HG03025 (cell line): Measurements from ENCODE around the gene PPM1E.
"Not testable (repeated sequence)": the region's sequence is repeated elsewhere in the genome, so short reads cannot be mapped to it uniquely, and the experiment has no call there.

Experiments used
- ATAC-seq: cut with Tn5 transposase; IDR thresholded peaks from one replicate; pipeline ENCODE4 v1.9.1; 2021; ENCODE audit warnings: mild to moderate bottlenecking, moderate library complexity; ENCODE audit not compliant: unreplicated experiment, low FRiP score

Gene PPM1E

DNA sequence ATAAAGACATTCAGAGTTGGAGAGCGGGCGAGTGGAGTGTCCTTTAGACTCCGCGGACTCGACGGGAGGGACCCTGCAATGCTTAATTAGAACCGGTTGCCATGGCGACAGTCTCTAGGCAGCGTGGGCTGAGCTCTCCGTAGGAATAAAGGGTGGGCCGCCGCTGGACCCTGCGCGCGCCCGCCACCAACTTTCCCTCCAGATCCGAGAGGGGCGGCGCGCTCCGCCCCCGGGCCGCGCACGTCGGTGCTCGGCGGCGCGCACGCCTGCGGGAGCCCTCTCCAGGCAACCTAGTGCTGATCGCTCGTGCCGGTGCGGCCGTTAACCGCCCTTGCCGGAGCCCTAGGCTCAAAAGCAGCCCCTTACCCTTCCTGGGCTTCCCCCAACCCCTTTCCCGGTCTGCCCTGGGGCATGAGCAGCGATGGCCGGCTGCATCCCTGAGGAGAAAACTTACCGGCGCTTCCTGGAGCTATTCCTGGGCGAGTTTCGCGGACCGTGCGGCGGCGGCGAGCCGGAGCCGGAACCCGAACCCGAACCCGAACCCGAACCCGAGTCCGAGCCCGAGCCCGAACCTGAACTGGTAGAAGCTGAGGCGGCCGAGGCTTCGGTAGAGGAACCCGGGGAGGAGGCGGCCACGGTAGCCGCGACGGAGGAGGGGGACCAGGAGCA, at the start of gene PPM1E:
Gene PPM1E, plus strand, starts transcription at position 278 of the 669 bp plus-strand sequence.
- ATAC-seq = no peak

DNA sequence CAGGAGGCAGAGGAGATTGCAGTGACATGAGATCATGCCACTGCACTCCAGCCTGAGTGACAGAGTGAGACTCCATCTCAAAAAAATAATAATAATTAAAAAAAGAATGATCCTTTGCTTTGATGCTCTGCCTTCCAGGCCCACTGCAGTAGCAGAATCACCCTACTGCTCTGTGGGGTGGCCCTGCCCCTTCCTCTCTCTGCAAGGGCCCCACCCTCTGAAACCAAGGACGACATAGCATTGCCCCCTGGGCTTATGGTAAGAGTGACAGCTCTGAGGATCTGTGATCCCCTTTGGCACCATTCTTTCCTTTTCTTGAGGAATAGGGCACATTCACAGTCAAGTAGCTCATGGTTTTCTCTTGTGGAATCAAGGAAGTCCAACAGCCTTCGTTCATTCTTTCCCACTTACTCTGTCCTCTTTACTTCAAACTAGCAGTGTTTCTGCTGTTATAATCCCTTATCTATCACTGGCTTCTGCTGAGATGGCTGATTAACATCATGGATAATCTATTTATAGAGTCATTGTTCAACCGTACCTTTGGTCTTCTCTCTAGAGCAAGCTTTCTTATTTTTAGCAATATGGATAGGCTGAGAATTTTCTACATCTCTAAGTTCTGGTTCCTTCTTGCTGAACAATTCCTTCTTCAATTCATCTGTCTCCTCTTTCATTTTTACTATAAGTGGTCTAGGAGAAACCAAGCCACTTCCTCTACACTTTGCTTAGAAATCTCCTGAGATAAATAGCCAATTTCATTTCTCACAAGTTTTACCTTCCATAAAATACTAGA, 49.1 kb upstream of the PPM1E start:
- no peak for ATAC-seq

DNA sequence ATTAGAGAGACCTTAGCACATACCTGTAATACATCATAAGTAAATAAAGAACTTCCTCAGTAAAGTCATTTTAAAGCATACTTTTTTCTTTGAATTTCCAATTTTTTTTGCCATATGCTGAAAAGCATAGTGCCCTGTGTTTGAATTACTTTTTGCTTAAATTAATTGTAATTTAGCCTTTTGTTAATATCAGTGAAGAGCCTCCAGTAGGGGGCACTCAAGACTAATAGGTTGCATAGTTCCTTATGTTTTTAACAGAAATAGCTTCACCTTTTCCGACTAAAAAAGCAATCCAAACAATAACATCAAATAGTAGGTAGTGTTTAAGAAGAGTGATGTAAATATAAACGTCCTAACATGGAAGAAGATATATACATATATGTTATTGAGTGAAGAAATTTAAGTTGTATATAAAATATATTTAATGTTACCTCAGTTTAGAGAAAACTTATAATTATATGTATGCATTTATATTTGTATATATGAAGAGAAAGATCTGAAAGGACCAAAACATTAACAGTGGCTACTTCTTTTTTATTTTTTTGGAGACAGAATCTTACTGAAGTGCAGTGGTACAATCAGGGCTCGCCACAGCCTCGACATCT, 44.6 kb upstream of the PPM1E start:
- no peak for ATAC-seq

DNA sequence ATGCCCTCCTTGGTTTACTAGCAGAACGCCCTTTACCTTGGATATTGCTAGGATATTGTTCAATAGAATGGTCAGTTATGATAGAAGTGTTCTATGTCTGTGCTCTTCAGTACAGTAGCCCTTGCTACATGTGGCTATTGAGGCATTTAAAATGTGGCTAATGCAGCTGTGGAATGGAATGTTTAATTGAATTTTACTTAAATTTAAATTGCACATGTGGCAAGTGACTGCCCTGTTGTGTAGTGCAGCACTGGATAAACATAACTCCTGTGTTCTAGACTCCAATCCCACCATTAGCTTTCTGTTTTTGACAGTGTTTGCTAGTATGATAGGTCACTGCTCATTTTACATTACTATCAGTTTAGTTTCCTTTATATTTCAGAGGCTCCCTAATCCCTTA, 33.4 kb upstream of the PPM1E start:
- ATAC-seq = no peak

DNA sequence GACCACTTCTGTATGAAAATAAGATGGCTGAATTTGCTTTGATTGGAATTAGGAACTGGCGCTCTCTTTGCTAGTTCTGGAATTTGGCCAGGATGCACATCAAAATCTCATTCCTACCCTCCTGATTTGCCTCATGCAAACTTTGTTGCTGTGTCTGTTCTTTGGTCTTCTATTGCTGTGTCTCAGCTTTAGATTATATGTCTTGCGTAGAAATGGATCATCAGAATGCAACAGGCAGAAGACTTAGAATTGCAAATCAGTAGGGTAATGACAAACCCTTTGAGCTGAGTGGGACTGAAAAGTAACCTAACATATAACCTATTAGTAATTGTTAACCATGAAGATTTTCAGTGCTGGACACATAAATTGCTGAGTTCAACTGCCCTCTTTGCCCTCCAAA, 33.0 kb upstream of the PPM1E start:
- no peak for ATAC-seq

DNA sequence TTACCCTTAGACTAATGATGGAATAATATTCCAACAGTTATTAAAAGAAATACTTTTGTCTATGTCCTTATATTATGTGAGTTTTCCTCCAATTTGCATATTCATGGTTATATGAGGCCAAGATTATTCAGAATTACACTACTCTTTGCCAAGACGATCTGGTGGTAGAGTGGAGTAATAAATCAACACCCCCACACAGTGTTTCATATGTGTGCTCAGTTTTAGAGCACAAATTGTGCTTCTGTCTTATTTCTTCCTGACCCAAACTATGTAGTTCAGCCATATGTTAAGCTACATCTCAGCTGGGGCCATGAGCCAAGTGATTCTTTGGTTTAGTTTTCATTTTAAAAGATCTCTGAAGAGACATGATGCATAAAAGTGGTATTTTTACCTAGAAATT, 26.9 kb upstream of the PPM1E start:
- ATAC-seq = no peak

DNA sequence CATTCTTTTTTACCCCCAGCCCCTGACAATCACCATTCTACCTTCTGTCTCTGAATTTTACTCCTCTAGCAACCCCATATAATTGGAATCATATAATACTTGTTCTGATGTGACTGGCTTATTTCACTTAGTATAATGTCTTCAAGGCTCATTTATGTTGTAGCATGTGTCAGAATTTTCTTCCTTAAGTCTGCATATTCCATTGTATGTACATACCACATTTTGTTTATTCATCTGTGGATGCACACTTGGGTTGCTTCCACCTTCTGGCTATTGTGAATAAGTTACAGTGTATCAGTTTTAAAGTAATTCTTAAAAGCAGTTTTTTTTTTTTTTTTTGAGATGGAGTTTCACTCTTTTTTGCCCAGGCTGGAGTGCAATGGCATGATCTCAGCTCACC, 24.7 kb upstream of the PPM1E start:
- no peak for ATAC-seq

DNA sequence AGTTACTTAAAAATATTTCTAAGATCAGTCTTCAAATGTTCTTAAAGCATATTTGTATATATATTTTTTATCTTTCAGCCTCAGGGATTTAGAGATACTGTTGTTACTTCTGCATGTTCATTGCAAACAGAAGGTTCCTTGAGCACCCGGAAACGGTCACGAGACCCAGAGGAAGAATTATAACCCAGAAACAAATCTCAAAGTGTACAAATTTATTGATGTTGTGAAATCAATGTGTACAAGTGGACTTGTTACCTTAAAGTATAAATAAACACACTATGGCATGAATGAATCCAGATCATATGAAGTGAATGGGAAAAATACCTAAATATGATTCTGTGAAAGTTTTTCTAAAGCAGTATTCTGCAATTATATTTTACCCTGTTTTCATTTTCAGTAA, 21.6 kb upstream of the PPM1E start:
- ATAC-seq = no peak

DNA sequence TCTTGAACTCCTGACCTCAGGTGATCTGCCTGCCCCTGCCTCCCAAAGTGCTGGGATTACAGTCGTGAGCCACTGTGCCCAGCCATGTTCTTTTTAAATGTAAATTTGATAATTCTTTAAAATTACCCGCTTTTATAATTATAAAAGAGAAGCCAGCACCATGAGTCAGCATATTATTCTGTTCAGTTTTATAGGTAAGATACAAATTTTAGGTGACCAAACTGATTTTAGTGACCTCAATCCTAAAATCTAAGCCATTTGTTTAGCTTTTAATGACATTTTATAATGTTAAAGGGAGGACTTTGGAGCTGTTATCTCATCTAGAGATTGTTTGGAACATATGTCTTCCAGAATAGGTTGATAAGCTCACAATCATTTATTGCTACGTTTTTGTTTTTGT, 20.8 kb upstream of the PPM1E start:
- ATAC-seq = no peak

DNA sequence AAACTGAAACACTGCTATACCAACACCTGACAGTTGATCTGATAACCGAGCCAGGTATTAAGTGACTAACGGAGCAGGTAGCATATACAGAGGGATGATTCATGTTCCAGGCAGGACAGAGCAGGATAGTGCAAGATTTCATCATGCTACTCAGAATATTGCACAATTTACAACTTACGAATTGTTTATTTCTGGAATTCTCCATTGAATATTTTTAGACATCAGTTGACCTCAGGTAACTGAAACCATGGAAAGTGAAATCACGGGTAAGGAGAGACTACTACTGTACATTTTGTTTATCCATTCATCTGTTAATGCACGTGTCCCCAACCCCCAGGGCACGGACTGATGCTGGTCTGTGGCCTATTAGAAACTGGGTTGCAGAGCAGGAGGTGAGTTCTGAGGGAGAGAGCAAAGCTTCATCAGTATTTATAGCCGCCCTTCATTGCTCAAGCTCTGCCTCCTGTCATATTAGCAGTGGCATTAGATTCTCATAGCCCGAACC, 14.5 kb upstream of the PPM1E start:
- no peak for ATAC-seq

DNA sequence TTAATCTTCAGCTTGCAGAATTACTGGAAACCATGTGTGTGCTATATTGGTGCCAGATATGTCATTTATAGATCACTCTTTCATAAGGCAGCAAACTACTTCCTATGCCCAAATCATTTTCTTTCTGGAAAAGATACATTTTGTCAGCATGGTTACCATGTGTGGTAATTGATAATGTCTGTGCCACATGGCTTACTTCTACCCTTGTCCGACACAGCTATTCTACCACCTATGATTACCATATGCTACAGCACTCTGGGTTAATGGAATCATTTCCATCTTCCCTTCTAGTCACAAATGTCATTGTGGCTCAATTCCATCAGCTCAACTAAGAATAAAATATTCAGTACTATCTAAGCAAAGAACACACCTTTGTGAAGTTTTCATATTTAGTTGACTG, 8.0 kb upstream of the PPM1E start:
- ATAC-seq = no peak

DNA sequence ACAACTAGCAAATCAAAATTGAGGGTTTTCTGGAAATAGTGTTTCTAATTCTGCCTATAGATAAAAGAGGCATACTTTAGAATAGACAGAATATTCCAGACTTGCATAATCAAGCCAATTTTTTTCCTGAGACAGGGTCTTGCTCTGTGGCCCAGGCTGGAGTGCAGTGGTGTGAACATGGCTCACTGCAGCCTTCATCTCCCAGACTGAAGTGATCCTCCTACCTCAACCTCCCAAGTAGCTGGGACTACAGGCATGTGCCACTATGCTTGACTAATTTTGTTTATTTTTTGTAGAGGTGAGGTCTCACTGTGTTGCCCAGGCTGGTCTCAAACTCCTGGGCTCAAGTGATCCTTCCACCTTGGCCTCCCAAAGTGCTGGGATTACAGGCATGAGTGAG, 6.0 kb upstream of the PPM1E start:
- not testable (repeated sequence) for ATAC-seq

DNA sequence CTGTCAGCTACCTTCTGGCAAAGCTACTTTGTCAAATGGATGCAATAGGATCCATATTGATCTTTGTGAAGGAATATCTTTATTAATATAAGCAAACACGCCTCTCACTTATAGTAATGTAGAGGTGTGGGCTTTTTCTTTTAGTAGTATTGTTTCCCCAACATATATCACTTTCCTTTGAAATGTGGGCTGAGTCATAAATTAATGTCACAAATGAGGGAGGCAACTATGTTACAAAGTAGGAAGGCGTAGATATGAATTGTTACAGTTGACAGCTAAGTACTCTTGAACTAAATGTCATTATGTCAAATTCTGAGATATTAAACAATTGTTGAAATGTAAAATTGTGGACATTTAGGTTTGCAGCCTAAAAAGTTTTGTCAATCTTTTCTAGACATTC, 2.6 kb upstream of the PPM1E start:
- no peak for ATAC-seq

DNA sequence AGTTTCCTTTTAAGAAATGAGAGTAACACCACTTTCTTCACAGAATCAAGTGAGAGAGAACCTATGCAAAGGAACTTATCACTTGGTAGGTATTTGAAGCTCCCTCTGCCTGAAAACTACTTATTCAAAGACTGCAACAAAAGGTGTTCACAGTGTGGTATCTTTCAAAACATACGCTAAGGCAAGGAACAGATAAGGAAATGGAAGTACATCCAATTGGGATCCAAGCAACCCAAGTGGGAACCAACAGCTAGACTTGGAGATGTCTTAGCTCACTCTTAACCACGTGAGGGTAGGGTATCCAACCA, 431 bp upstream of the PPM1E start:
- no peak for ATAC-seq

DNA sequence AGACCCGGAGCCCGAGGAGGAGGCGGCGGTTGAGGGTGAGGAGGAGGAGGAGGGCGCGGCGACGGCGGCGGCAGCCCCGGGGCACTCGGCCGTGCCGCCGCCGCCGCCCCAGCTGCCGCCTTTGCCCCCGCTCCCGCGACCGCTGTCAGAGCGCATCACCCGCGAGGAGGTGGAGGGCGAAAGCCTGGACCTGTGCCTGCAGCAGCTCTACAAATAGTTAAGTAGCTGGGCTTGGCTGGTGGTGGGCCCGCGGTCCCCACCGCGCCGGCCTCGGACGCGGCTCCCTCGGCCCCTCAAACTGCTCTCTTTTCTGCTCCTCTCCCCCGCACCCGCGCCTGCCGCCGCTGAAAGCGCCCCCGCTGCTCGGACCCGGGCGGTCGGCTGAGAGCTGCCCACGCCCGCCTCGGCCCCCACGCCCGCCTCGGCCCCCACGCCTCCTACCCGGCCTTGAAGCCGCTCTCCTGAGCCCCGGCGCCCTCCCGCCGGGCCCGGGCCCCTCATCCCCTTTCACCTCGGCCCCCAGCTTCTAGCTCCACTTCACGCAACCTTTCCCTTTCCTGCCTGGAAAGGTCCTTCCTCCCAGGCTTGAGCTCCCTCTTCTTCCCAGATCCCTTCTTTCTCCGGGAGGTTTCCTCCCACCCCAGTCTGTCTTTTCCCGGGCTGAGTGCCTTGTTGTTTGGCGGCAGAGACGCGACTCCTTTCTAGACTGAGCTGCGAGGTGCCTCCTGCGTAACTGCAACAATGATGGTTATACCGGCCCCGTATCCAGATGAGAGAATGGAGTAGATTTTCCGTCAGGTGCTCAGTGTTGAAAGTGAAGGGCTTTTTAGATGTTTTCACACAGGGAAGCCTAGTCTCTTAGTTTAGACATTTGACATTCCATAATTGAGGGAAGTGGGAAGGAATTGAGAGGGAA, 850 bp downstream of the PPM1E start:
- ATAC-seq = no peak

DNA sequence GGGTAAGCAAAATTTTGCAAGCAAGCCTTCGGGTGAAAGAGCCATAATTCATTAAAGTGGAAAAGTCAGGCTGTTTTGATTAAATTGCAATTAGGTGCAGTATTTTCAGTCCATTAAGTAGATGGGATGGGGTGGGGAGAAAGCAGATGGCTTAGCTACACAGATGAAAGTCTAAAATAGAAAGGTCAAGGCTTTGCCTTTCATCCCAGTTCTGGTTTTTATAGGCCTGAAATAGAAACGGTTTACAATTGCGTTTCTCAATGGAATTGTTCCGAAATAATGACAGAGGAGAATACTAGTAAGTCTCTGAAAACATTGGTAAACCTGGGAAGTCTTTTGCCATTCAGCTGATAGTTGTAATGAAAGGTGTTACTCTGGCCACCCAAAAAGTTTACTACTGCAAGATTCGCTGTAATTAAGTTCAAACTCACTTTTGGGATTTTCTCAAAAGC, 1.5 kb downstream of the PPM1E start:
- ATAC-seq = no peak

DNA sequence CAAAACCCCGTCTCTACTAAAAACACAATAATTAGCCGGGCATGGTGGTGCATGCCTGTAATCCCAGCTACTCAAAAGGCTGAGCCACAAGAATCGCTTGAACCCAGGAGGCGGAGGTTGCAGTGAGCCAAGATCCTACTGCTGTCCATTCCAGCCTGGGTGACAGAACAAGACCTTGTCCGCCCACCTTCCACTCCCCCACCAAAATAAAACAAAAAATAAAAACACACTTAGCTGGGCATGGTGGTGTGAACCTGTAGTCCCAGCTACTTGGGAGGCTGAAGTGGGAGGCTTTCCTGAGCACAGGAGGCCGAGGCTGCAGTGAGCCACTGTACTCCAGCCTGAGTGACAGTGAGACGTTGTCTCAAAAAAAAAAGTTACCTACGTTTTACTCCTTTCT, 3.2 kb downstream of the PPM1E start:
- ATAC-seq = no peak

DNA sequence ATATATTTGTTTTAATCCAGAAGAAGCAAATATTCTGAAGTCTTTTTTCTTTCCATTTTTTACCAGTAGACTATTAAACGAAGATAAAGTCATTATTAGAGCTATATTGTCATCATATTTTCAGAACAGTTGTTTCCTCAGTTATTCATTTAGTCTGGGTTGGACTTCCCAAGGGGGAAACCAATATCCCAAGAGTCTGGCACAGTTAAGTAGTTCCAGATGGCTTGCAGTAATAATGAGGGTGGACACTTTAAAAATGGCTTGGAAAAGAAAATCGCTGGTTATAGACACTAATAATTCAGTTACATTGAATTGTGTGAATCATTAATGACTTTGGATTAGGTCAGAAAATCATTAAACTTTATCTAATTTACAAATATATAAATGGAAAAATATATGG, 3.9 kb downstream of the PPM1E start:
- ATAC-seq = no peak

DNA sequence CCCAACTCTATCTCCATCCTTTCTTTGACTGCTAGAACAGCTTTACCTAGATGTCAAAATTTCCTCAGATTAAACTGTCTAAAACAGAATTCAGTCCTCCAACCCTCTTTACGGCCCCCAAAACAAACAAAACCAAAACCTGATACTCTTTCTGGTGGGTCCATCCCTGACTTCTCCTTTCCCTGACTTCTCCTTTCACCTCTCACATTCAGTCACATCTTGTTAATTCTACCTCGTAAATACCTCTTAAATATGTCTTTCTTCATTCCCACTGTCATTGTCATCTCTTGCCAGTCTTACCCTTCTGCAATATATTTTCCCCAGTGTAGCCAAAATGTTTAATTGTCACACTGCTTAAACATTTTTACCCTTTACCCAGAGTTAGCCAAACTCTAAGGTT, 4.6 kb downstream of the PPM1E start:
- ATAC-seq = no peak

DNA sequence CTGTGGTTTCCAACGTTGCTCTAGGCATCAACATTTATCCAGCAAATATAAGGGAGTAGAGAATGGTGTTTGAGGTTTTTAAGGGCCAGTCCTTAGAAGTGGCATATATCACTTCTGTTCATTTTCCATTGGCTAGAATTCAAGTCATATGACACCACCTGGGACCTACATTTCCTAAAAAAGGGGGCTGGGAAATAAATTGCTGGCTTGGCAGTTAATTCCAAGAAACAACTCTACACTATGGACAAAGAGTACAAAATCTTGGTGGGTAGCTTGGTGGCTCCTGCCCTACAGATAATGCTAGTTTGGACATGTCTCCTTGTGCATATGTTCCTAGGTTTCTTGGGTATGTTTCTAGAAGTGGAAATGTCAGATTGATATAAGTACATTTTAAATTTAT, 7.6 kb downstream of the PPM1E start:
- ATAC-seq = no peak

DNA sequence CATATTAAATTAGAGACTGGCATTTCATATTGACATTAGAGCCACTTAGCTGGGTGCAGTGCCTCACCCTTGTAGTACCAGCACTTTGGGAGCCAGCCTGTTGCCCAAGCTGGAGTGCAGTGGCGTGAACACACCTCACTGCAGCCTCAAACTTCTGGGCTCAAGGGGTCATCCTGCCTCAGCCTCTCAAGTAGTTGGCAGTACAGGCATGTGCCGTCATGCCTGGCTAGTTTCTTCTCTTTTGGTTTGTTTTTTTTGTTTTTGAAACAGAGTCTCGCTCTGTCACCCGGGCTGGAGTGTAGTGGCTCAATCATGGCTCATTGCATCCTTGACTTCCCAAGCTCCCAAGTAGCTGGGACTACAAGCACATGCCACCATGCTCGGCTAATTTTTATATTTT, 8.7 kb downstream of the PPM1E start:
- ATAC-seq = no peak
